ENCODE data around the gene CLIC3.

CLIC3 gene

DNA sequence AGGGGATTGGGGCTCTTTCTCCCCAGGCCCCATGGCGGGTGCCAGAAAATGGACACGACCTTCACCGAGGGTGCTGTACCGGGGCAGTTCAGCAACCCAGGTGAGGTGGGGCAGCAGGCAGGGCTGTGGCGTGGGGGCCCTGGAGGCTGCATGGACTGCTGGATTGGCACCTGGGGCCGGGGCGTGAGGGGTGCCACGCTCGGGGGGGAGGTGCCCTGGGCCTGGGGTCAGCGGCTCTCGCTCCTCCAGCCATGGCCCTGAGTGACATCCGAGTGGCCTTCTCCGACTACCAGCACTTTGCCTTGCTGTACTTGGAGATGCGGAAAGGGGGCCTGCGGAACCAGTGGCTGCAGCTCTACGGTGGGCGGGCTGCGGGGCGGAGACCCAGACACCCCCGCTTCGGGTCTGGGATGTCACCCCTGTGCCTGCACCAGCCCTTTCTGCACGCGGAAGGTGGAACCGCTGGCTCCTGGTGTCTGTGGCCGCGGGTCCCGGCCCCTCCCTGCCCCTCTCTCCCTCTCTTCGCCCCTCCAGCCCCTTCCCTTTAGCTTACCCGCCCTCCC lies 11.8 kb downstream of the CLIC3 start:
- no peak overlapping the region for H3K4me3 ChIP-seq (ENCODE audit: low read depth, low read length)
- DNase-seq (ENCODE audit: low read depth): no peak
- TF ChIP-seq, protein P1, sequence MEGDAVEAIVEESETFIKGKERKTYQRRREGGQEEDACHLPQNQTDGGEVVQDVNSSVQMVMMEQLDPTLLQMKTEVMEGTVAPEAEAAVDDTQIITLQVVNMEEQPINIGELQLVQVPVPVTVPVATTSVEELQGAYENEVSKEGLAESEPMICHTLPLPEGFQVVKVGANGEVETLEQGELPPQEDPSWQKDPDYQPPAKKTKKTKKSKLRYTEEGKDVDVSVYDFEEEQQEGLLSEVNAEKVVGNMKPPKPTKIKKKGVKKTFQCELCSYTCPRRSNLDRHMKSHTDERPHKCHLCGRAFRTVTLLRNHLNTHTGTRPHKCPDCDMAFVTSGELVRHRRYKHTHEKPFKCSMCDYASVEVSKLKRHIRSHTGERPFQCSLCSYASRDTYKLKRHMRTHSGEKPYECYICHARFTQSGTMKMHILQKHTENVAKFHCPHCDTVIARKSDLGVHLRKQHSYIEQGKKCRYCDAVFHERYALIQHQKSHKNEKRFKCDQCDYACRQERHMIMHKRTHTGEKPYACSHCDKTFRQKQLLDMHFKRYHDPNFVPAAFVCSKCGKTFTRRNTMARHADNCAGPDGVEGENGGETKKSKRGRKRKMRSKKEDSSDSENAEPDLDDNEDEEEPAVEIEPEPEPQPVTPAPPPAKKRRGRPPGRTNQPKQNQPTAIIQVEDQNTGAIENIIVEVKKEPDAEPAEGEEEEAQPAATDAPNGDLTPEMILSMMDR (IDR thresholded peaks at IDR 0.05; ENCODE audit: insufficient read depth, low read depth, low read length, missing control alignments): no peak

DNA sequence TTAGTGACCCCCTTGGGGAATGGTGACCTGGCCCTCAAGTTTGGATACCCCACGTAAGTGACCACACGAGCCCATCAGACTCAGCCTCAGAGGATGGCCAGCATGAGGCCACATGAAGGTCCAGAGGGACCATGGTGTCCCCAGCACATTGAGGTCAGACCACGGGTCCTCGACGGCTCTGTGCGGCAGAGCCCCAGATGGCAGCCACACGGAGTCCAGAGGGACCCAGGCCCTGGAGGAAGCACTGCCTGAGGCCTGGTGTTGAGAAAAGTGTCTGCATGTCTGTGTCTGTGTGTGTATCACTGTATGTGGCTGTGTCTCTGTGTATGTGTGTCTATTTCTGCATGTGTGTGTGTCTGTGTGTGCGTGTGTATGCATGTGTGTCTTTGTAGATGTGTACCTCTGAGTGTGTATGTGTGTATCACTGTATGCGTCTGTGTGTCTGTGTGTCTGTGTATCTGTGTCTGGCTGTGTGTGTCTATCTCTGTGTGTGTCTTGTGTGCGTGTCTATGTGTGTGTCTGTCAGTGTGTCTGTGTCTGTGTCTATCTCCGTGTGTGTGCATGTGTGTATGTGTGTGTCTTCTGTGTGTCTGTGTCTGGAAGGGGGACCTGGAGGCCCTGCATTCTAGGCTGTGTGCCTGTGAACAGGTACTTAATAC lies 12.6 kb downstream of the CLIC3 start:
- DNase-seq (ENCODE audit: low read depth): no peak
- TF ChIP-seq, protein P1 (IDR thresholded peaks at IDR 0.05; ENCODE audit: insufficient read depth, low read depth, low read length, missing control alignments): no peak
- no peak overlapping the region for H3K4me3 ChIP-seq (ENCODE audit: low read depth, low read length)

DNA sequence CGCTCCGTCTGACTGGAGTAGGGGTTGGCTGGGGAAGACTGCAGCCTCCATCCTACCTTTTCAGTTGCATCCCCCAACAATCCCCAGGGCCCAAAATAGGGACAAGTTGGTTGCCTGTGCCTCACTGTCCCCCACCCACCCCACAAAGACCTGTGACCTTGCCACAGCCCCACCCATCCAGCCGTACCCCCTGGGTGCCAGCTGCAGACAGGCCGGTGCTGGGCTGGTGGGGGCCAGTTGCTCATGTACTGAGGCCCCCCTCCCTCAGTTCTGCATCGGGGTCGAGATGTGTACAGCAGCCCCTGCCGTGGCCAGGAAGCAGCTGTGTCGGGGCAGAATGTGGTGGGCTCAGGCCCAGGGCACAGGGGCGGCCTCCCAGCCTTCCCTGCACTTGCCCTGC lies 13.2 kb downstream of the CLIC3 start:
- no peak for DNase-seq (ENCODE audit: low read depth)
- no peak overlapping the region for H3K4me3 ChIP-seq (ENCODE audit: low read depth, low read length)
- TF ChIP-seq, protein P1 (IDR thresholded peaks at IDR 0.05; ENCODE audit: insufficient read depth, low read depth, low read length, missing control alignments): no peak

DNA sequence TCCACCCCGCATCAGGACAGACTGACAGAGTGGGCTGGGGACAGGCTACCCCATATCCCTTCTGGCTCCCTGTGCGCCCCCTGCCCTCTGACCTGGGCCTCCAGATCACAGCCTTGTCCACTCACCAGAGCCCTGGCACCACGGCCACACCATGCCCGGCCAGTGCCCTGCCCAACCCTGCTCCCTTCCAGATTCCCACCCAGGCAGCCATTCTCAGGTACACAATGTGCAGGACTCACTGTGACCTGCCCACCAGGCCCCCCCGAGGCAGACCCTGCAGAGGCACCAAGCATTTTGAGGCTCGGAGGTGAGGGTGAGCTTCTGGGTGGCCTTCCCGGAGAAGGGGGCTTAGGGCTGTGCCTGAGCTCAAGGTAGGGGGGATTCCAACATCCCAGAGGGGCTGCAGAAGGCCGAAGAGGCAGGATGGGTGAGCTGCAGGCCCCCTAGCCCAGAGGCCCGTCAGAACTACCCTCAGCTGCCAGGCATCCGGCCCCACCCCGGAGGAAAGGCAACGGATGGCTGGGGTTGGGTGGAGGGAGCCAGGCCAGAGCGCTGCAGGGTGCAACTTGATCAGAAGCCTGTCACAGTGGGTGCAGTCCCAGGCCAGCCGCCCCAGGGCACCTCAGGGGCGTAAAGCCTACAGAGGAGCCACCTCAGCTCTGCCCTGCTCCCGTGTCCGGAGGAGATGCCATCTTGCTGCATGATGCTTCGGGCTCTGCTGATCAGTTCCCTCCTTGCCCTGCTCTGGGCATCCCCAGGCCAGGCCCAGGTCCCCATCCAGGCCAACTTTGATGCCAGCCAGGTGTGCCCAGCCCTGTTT lies 13.9 kb downstream of the CLIC3 start, which contains the start of gene LCNL1:
LCNL1 (plus strand) TSS at position 762 of the 820 bp plus-strand sequence. CDS start 594 bp downstream, outside the sequence.
- H3K4me3 ChIP-seq (ENCODE audit: low read depth, low read length): no peak within 1 kb of the TSS
- TF ChIP-seq, protein P1 (IDR thresholded peaks at IDR 0.05; ENCODE audit: insufficient read depth, low read depth, low read length, missing control alignments): no peak
- DNase-seq (ENCODE audit: low read depth): no peak

DNA sequence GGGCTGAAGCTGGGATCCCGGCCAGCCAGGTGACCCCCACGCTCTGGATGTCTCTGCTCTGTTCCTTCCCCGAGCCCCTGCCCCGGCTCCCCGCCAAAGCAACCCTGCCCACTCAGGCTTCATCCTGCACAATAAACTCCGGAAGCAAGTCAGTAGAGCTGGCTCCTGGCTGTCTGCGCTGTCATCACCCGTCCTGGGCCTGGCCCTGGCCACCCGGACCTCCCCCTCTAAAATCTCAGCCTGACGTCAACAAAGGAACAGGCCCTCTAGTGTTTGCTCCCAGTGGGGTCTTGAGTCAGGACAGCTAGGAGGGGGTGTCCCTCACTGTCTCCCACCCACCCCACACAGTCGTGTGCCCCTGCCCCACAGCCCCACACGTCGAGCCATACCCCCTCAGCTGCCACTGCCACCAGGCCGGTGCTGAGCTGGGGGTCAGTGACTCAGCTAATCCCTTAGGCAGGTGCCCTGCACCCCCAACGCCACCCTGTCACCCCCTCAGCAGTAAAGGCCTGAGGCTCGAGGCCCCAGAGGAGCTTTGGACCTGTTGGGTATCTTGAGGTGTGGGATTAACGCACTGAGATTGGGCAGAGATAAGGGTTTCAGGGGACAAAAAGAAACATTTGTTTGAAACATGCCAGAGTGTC lies 14.7 kb downstream of the CLIC3 start:
- TF ChIP-seq, protein P1 (IDR thresholded peaks at IDR 0.05; ENCODE audit: insufficient read depth, low read depth, low read length, missing control alignments): no peak
- DNase-seq (ENCODE audit: low read depth): no peak
- no peak overlapping the region for H3K4me3 ChIP-seq (ENCODE audit: low read depth, low read length)

DNA sequence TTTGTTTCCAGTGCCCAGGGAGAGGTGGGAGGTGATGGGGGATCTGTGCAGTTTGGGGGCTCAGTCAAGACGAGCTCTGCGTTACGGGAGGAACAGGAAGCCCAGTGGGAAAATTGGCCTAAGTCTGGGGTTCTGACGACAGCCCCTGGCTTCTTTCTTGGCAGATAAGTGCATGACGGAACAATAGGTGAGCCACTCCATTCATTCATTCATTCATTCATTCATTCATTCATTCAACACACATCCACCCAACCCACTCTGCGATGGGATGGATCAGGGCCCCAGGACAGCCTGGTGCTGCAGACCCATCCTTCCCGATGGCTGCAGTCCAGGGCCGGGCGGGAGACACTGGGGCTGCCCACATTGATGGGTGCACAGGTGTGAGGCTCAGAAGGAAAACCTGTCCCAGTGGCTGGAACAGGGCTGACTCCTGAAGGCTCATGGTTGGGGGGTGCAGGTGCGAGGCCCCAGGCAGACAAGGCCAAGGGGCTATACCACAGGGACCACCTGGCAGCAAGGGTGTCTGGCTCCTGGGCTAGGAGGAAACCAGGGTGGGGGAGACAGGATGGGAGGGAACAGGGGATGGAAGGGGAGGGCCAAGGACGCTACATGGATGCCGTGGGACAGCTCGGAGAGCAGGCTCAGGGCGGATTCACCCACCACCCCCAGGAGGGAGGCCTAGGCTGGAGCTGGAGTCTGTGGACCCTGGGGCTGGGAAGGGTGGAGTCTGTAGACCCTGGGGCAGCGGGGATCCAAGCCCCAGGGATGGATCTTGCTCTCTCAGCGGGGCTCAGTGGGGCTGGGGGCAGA lies 15.5 kb downstream of the CLIC3 start:
- no peak overlapping the region for H3K4me3 ChIP-seq (ENCODE audit: low read depth, low read length)
- TF ChIP-seq, protein P1 (IDR thresholded peaks at IDR 0.05; ENCODE audit: insufficient read depth, low read depth, low read length, missing control alignments): no peak
- DNase-seq (ENCODE audit: low read depth): no peak

All from GM12865 (cell line).